CD4-positive, CD25-positive, alpha-beta regulatory T cell (primary cell): ENCODE results near the gene GIPR. TPM values are rescaled to one million over a fixed set of nuclear protein-coding genes. Genes with fewer than 3 reads are reported as not detected.

ENCODE experiments used
- ATAC-seq, 2 donors: fragments of 150-1000 bp; cut with Tn5 transposase; one replicate each; pipeline ENCODE4 v1.10.0; 2021; ENCODE audit warnings: low read depth in 2 of 2, moderate number of reproducible peaks in 2 of 2, moderate library complexity in 1 of 2
- DNase-seq, 3 donors: peaks; one replicate each; pipeline versions ENCODE4 v3.0.0 to v3.0.0-alpha.2; 2012 to 2022; ENCODE audit warnings: mixed read lengths in 1 of 3
- H3K27ac ChIP-seq: one replicate; pipeline ENCODE4 v1.7.0; 2013; ENCODE audit warnings: mild to moderate bottlenecking, low read length; ENCODE audit not compliant: insufficient read depth, poor library complexity, severe bottlenecking
- H3K27me3 ChIP-seq: one replicate; pipeline ENCODE4 v1.7.0; 2013; ENCODE audit warnings: low read length; ENCODE audit not compliant: control insufficient read depth, insufficient read depth
- H3K36me3 ChIP-seq: one replicate; pipeline ENCODE4 v1.7.0; 2013; ENCODE audit warnings: mild to moderate bottlenecking, low read length, moderate library complexity; ENCODE audit not compliant: control insufficient read depth, insufficient read depth
- H3K4me1 ChIP-seq: 2 replicates; pipeline ENCODE4 v1.7.0; 2013; ENCODE audit warnings: mild to moderate bottlenecking, low read length; ENCODE audit not compliant: insufficient read depth, control insufficient read depth, poor library complexity, severe bottlenecking
- H3K4me3 ChIP-seq: one replicate; pipeline ENCODE4 v1.7.0; 2013; ENCODE audit warnings: low read depth, mild to moderate bottlenecking, low read length, moderate library complexity
- H3K9me3 ChIP-seq, 2 experiments: 1 replicate in 1 of 2; 2 replicates in 1 of 2; pipeline ENCODE4 v1.7.0; 2013; ENCODE audit warnings: low read length in 2 of 2, mild to moderate bottlenecking in 1 of 2, moderate library complexity in 1 of 2; ENCODE audit not compliant: control insufficient read depth in 2 of 2
- H3K27ac Mint-ChIP-seq, 3 donors: one replicate each; pipeline ENCODE4 v1.8.0; 2020 to 2022; ENCODE audit warnings: mild to moderate bottlenecking in 3 of 3, mixed read lengths in 3 of 3, moderate library complexity in 2 of 3
- H3K27me3 Mint-ChIP-seq: one replicate; pipeline ENCODE4 v1.8.0; 2022; ENCODE audit warnings: mild to moderate bottlenecking, mixed read lengths
- H3K36me3 Mint-ChIP-seq: one replicate; pipeline ENCODE4 v1.8.0; 2020; ENCODE audit warnings: mixed read lengths
- H3K4me1 Mint-ChIP-seq, 4 donors: one replicate each; pipeline ENCODE4 v1.8.0; 2020 to 2022; ENCODE audit warnings: mixed read lengths in 4 of 4, mild to moderate bottlenecking in 1 of 4
- H3K4me3 Mint-ChIP-seq, 4 donors: one replicate each; pipeline ENCODE4 v1.8.0; 2020 to 2022; ENCODE audit warnings: mild to moderate bottlenecking in 4 of 4, mixed read lengths in 4 of 4, moderate library complexity in 3 of 4
- H3K9me3 Mint-ChIP-seq, 7 donors: one replicate each; pipeline ENCODE4 v1.8.0; 2020 to 2022; ENCODE audit warnings: mixed read lengths in 7 of 7, mild to moderate bottlenecking in 3 of 7, moderate library complexity in 2 of 7
- polyA plus RNA-seq, 4 donors: library from polyadenylated mRNA; unstranded; fragments of 300-500 nt; fragmentation: Illumina TruSeq; gene quantifications; one replicate each; pipeline ENCODE4 v1.2.3, GENCODE V29; 2021
- total RNA-seq: library from RNA; stranded (reverse); gene quantifications from one replicate; pipeline ENCODE4 v1.2.3, GENCODE V29; 2022

The GIPR gene
- total and polyA plus RNA-seq, 5 donors from 2014 or later, result 0.15 to 9.3 (median 0.18) TPM; not detected in 1

GRCh38 chr19:45668342-45668871 is 386 bp downstream of the GIPR start:
- H3K36me3 Mint-ChIP-seq, result no peaks in the 10 kb centered on the region
- Histone ChIP-seq H3K4me3 (peak overlapping the region; percentile 89), H3K4me1 (peaks cover 24% of the 10 kb centered on the region), H3K36me3 (no peaks in the 10 kb centered on the region), H3K9me3 (no peaks in the 10 kb centered on the region), H3K27ac (no peak overlapping the region), H3K27me3 (no peaks in the 10 kb centered on the region)
- peaks cover 7 to 46% (median 22%) of the 10 kb centered on the region in 4 donors for H3K4me1 Mint-ChIP-seq
- no peaks in the 10 kb centered on the region for H3K9me3 Mint-ChIP-seq
- H3K27me3 Mint-ChIP-seq, result peaks cover 7% of the 10 kb centered on the region
- DNase-seq (peak in 1 of 3 donors; percentile 27), ATAC-seq (peak; percentile 13 to 35)
- peak overlapping the region; percentile 49 to 92 (median 83) for H3K27ac Mint-ChIP-seq
- H3K4me3 Mint-ChIP-seq, result peak overlapping the region; percentile 86 to 99 (median 88)

GRCh38 chr19:45670670-45671453 is 2.8 kb downstream of the GIPR start:
- no peaks in the 10 kb centered on the region for H3K36me3 ChIP-seq
- no peaks in the 10 kb centered on the region for H3K9me3 ChIP-seq
- no peaks in the 10 kb centered on the region for H3K36me3 Mint-ChIP-seq
- peak overlapping the region; percentile 12 to 83 (median 32) for H3K4me3 Mint-ChIP-seq
- no peaks in the 10 kb centered on the region for H3K9me3 Mint-ChIP-seq
- no peak overlapping the region for H3K27ac Mint-ChIP-seq
- ATAC-seq, result no peak
- H3K27me3 ChIP-seq, result no peaks in the 10 kb centered on the region
- H3K27ac ChIP-seq, result no peak overlapping the region
- H3K4me3 ChIP-seq, result no peak overlapping the region
- peaks cover 24% of the 10 kb centered on the region for H3K4me1 ChIP-seq
- DNase-seq, result peak in 2 of 3 donors; percentile 42 to 72
- peaks cover 7 to 39% (median 17%) of the 10 kb centered on the region in 4 donors for H3K4me1 Mint-ChIP-seq
- peaks cover 7% of the 10 kb centered on the region for H3K27me3 Mint-ChIP-seq

GRCh38 chr19:45674946-45675345 is 6.9 kb downstream of the GIPR start:
- Mint-ChIP-seq H3K4me3 (peak overlapping the region in 2 of 4 donors; percentile 60 to 69), H3K36me3 (no peaks in the 10 kb centered on the region), H3K27me3 (no peaks in the 10 kb centered on the region), H3K27ac (no peak overlapping the region), H3K9me3 (no peaks in the 10 kb centered on the region), H3K4me1 (peaks cover 0 to 33% (median 8%) of the 10 kb centered on the region in 4 donors)
- ATAC-seq (no peak), DNase-seq (no peak)
- Histone ChIP-seq H3K4me1 (peaks cover 21% of the 10 kb centered on the region), H3K4me3 (no peak overlapping the region), H3K27ac (no peak overlapping the region), H3K36me3 (no peaks in the 10 kb centered on the region), H3K27me3 (no peaks in the 10 kb centered on the region), H3K9me3 (no peaks in the 10 kb centered on the region)

- Histone ChIP-seq H3K36me3 (no peaks in the 10 kb centered on the region), H3K27ac (peak overlapping the region; percentile 41), H3K4me1 (peaks cover 26% of the 10 kb centered on the region), H3K4me3 (peak overlapping the region; percentile 32), H3K9me3 (no peaks in the 10 kb centered on the region), H3K27me3 (no peaks in the 10 kb centered on the region)
- ATAC-seq, result peak; percentile 39 to 41
- H3K27ac Mint-ChIP-seq, result peak overlapping the region in 2 of 3 donors; percentile 75 to 86
- no peaks in the 10 kb centered on the region for H3K9me3 Mint-ChIP-seq
- peaks cover 0 to 27% (median 9%) of the 10 kb centered on the region in 4 donors for H3K4me1 Mint-ChIP-seq
- peak overlapping the region; percentile 70 to 91 (median 84) for H3K4me3 Mint-ChIP-seq
- peak; percentile 55 to 61 (median 56) for DNase-seq
- H3K36me3 Mint-ChIP-seq, result no peaks in the 10 kb centered on the region
- H3K27me3 Mint-ChIP-seq, result no peaks in the 10 kb centered on the region
Measured at GRCh38 chr19:45676851-45677263, 8.8 kb downstream of the GIPR start.

- peaks cover 29% of the 10 kb centered on the region for H3K4me1 ChIP-seq
- no peaks in the 10 kb centered on the region for H3K9me3 Mint-ChIP-seq
- peak; percentile 47 to 57 for ATAC-seq
- peak overlapping the region; percentile 41 for H3K27ac ChIP-seq
- no peaks in the 10 kb centered on the region for H3K27me3 ChIP-seq
- no peaks in the 10 kb centered on the region for H3K9me3 ChIP-seq
- no peaks in the 10 kb centered on the region for H3K27me3 Mint-ChIP-seq
- H3K4me1 Mint-ChIP-seq, result peaks cover 0 to 31% (median 12%) of the 10 kb centered on the region in 4 donors
- H3K36me3 Mint-ChIP-seq, result no peaks in the 10 kb centered on the region
- H3K4me3 ChIP-seq, result no peak overlapping the region
- peak overlapping the region; percentile 85 to 91 (median 90) for H3K4me3 Mint-ChIP-seq
- peak; percentile 80 to 94 (median 81) for DNase-seq
- no peaks in the 10 kb centered on the region for H3K36me3 ChIP-seq
- H3K27ac Mint-ChIP-seq, result peak overlapping the region in 2 of 3 donors; percentile 72 to 94
Measured at GRCh38 chr19:45677351-45678230, 9.6 kb downstream of the GIPR start.

GRCh38 chr19:45681391-45682015 is 13.5 kb downstream of the GIPR start:
- H3K36me3 Mint-ChIP-seq, result peaks cover 4% of the 10 kb centered on the region
- no peaks in the 10 kb centered on the region for H3K27me3 Mint-ChIP-seq
- peak overlapping the region; percentile 44 for H3K4me3 ChIP-seq
- peaks cover 0 to 36% (median 14%) of the 10 kb centered on the region in 4 donors for H3K4me1 Mint-ChIP-seq
- H3K4me3 Mint-ChIP-seq, result peak overlapping the region; percentile 83 to 91 (median 87)
- ATAC-seq (peak; percentile 86 to 89), DNase-seq (peak; percentile 79 to 91 (median 86))
- no peaks in the 10 kb centered on the region for H3K27me3 ChIP-seq
- no peaks in the 10 kb centered on the region for H3K9me3 Mint-ChIP-seq
- peaks cover 28% of the 10 kb centered on the region for H3K4me1 ChIP-seq
- peak overlapping the region in 2 of 3 donors; percentile 42 to 93 for H3K27ac Mint-ChIP-seq
- H3K9me3 ChIP-seq, result no peaks in the 10 kb centered on the region
- peaks cover 21% of the 10 kb centered on the region for H3K36me3 ChIP-seq
- H3K27ac ChIP-seq, result peak overlapping the region; percentile 52

- peaks cover 26% of the 10 kb centered on the region for H3K36me3 ChIP-seq
- Mint-ChIP-seq H3K27me3 (no peaks in the 10 kb centered on the region), H3K36me3 (peaks cover 7% of the 10 kb centered on the region), H3K4me1 (peaks cover 0 to 33% (median 14%) of the 10 kb centered on the region in 4 donors), H3K27ac (peak overlapping the region in 1 of 3 donors; percentile 42), H3K9me3 (no peaks in the 10 kb centered on the region), H3K4me3 (peak overlapping the region in 1 of 4 donors; percentile 32)
- DNase-seq (no peak), ATAC-seq (no peak)
- H3K4me3 ChIP-seq, result peak overlapping the region; percentile 44
- H3K9me3 ChIP-seq, result no peaks in the 10 kb centered on the region
- no peaks in the 10 kb centered on the region for H3K27me3 ChIP-seq
- no peak overlapping the region for H3K27ac ChIP-seq
- peaks cover 22% of the 10 kb centered on the region for H3K4me1 ChIP-seq
Measured at GRCh38 chr19:45682117-45682516, 14.1 kb downstream of the GIPR start.
